ENCODE data around the gene ST3GAL3.

ST3GAL3 gene

DNA sequence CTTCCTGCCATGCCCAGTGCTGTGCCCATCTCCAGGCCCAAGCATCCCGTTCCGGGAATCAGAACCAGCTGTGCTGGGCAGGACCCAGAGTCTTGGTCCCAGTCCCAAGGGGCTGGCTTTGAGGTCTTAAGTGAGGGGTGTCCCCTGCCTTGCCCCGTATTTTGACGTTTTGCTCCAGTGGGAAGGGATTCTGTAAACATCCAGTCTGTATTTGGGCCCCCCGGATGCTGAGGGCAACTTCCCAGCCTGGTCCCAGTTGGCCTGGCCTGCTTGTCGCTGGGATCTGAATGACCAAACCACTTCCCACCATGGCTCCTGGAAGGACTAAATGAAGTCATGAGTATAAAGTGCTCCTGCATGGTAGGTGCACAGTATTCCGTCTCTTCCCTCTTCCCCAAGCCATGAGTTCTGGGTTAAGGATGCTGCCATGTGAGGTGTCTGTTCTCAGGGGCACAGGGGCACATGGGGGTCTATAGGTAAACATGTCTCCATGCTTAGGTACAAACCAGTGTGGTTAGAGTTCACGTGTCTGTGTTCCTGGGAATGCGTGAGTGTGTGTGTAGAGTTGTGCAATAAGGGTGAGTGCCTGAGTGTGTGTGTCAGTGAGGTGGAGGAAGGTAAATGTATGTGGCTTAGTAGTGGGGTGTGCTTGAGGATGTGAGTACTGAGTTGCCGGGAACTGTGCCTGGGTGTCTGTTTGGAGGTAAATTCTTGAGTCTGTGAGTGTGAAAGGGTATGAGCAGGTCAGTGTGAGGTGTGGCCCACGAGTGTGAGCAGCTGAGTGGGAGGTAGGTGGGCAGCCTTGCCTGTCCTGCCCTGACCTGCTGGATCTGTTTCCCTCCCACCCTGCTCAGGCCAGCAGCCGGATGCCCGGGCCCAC, 273.2 kb downstream of the ST3GAL3 start:
- no peak for TF ChIP-seq ZFX (IDR thresholded peaks at IDR 0.05)
- TF ChIP-seq, protein P1, sequence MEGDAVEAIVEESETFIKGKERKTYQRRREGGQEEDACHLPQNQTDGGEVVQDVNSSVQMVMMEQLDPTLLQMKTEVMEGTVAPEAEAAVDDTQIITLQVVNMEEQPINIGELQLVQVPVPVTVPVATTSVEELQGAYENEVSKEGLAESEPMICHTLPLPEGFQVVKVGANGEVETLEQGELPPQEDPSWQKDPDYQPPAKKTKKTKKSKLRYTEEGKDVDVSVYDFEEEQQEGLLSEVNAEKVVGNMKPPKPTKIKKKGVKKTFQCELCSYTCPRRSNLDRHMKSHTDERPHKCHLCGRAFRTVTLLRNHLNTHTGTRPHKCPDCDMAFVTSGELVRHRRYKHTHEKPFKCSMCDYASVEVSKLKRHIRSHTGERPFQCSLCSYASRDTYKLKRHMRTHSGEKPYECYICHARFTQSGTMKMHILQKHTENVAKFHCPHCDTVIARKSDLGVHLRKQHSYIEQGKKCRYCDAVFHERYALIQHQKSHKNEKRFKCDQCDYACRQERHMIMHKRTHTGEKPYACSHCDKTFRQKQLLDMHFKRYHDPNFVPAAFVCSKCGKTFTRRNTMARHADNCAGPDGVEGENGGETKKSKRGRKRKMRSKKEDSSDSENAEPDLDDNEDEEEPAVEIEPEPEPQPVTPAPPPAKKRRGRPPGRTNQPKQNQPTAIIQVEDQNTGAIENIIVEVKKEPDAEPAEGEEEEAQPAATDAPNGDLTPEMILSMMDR (conservative IDR thresholded peaks at IDR 0.05): no peak
- H3K27ac ChIP-seq: peak overlapping the region; percentile 76

Measured in C4-2B (cell line).